GM18499 (cell line): Measurements from ENCODE around the gene DMD.
"Not testable (repeated sequence)": the region's sequence is repeated elsewhere in the genome, so short reads cannot be mapped to it uniquely, and the experiment has no call there.

ENCODE experiments used
- ATAC-seq: cut with Tn5 transposase; IDR thresholded peaks from one replicate; pipeline ENCODE4 v1.9.1; 2021; ENCODE audit warnings: moderate number of reproducible peaks; ENCODE audit not compliant: insufficient read depth, unreplicated experiment

Gene DMD

GRCh38 chrX:33211356-33212260 is at the start of gene DMD:
DMD (minus strand) TSS chrX:33211549; CDS start chrX:33211312, 237 bp downstream.
- no peak for ATAC-seq

DNA sequence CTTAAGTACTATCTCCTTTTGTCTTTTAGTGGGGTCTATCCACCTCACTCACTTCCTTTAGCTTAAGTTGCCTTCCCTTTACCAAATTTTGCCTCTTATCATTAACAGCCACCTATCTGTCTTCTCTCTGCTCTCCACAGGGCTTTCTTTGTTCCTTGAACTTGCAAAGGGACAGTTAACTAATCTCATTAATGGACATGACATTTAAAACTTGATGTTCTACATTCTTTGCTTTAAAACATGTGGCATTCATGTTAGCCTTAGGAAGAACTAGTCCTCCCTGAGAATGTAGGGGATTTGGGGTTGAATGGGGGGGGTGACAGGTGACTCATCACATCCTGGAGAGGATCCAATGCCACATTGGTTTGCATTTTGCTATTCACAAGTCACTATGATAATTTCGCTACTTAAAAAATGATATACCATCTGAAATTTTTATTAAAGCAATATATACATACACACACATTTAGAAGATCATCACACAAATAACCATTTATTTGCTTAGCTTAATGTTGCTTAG is 41.0 kb upstream of the DMD start:
- no peak for ATAC-seq

GRCh38 chrX:33218819-33219218 is 7.5 kb upstream of the DMD start:
- no peak for ATAC-seq

GRCh38 chrX:33210156-33210555 is 1.2 kb downstream of the DMD start:
- ATAC-seq = no peak

DNA sequence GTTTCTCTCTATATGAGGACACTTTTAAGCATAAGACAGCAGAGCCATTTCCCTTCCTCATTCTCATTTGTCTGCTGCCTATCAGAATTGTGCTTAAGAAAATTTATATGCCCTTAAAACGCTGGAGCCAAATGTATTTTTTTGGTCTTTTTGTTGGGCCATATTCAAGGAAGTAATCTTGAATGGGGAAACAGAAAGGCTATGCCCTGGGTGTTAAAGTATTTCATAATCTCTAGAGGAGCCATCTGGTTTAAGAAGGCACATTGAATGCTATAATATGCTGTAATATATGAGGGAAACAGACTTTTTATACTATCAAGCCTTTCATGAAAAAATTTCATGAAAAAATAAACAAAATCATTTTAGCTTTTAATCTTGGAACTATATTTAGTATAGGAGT is 4.3 kb downstream of the DMD start:
- no peak for ATAC-seq

- ATAC-seq = no peak
Observed at GRCh38 chrX:33205321-33205720, 6.0 kb downstream of the DMD start.

DNA sequence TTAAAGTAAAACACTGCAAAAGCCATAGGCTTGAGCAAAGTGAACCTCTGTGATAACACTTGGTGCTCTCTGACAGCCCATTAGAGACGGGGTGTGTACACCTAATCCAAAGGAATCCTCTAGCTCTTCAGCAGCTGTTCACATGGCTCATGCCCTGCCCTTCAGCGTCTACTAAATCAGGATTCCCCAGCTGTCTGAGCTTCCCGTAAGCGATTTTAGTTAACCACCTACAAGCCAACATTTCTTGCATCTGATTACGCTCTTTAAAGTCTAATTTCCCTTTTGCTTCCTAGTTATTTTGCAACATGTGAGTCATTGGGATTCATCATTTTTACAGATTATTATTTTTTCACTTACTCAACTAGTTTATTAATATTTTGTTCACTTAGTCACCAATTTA is 6.5 kb downstream of the DMD start:
- no peak for ATAC-seq

- ATAC-seq = no peak
Observed at GRCh38 chrX:33198561-33199279, 12.6 kb downstream of the DMD start.

- no peak for ATAC-seq
Observed at GRCh38 chrX:33195698-33196097, 15.7 kb downstream of the DMD start.

DNA sequence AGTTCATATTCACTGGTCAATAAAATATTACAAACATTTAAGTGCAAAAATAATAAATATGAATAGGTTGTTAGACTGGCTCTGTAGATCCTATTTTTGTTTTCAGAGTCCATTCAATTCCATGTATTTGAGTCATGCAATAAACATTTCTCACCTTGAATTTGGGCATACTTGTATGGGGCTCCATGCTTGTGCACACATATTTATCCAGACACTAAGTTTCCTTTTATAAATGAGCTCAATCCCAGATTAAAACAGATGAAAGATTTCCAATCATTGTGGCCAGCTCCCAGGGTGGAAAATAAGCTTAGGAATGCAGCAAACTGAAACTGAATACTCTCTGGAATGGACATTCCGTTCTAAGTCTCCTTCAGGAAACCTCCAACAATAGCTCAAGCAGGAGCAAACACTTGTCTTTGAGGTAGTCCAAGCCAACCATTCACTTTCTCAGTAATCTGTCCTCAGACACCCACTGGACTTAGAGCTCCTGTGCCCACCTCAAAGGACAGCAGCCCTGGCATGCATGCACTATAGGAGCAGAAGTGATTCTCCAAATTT is 16.4 kb downstream of the DMD start:
- no peak for ATAC-seq

DNA sequence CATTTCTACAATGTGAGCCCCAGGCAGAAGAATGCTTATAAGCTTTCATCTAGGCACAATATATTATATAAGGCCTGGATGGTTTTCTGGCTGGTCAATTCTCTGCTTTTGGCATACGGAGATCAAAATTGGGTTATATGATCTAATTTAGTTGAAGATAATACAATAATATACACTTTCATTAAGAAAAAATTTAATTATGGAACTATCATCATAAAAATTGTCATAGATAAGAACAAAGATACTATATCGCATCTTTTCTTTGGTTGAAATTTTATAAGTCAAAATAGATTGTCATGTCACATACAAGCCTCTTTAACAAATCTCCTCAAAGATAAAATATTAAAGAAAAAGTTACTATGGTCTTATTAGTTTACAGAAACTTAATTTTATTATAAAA is 17.1 kb downstream of the DMD start:
- no peak for ATAC-seq

DNA sequence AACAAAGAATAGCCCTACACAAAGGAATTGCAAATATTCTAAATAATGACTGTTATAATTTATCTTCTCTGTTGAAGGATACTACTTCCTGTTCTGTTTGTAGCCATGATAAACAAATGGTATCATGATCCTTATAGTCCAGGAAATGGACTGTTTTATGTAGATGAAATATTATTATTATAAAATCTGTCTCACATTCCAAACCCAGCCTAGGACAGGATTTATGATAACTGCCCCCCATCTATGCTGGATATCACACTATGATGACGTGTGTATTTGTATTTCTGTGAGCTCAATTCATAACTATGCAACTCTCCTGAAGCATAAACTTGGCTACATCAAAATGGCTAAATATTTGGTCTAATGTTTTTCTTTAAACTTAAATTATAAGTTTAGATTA is 21.3 kb downstream of the DMD start:
- no peak for ATAC-seq

- ATAC-seq = no peak
Observed at GRCh38 chrX:33188881-33189280, 22.5 kb downstream of the DMD start.

DNA sequence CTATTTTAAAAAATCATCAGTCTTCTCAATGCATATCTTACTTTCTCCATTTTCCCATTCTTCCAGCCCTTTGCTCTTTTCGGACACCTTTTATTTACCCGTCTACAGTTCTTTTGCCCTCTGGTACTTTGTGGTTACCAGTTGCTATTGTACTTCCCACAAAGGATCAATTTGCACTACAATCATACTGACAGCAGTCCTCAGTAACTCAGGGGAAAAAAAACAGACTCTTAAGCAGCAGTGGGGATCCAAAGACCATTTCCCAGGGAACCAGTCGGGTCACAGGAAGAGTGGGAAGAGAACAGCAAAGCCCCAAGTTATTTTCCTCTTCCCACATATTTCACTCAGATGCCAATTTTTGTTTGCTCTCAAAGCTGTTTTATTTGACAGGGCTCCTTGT is 23.1 kb downstream of the DMD start:
- no peak for ATAC-seq

- not testable (repeated sequence) for ATAC-seq
Observed at GRCh38 chrX:33184803-33185202, 26.5 kb downstream of the DMD start.

- ATAC-seq = no peak
Observed at GRCh38 chrX:33183361-33183760, 28.0 kb downstream of the DMD start.

DNA sequence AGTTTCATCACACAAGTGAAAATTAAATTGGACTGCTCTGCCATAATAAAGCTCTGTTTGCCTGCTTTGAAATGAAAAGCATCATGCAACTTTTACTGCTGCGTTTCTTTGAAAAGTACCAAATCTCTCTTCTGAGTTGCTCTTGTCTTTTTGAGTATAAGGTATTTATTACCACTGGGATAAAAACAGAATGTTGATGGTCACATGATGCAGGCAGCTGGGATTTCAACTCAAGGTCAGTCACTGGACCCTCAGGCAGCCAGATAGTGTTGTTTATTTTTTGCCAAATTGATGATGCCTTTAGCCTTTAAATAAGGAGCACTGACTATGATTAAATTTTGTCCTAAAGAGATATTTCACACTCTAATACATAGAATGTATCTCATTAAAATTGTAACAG is 32.7 kb downstream of the DMD start:
- no peak for ATAC-seq

GRCh38 chrX:33178218-33178617 is 33.1 kb downstream of the DMD start:
- ATAC-seq = no peak

GRCh38 chrX:33175201-33175600 is 36.1 kb downstream of the DMD start:
- ATAC-seq = no peak

DNA sequence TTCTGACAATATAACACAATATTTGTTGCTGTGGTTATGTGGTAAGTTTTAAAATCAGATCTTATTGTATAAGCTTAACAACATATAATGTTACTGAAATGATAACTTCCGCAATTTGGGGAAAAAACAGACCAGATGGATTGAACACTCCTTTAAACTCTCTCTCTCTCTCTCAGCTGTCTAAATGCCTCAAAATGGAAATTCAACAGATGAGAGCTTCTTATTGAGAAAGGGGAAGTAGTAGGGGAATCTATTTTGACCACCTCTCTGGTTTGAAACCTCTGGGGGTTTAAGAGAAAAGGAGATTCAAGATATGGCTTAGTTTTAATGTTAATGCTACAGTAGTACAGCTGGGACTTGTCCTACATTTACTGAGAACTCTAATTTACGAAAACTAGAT is 40.3 kb downstream of the DMD start:
- no peak for ATAC-seq

DNA sequence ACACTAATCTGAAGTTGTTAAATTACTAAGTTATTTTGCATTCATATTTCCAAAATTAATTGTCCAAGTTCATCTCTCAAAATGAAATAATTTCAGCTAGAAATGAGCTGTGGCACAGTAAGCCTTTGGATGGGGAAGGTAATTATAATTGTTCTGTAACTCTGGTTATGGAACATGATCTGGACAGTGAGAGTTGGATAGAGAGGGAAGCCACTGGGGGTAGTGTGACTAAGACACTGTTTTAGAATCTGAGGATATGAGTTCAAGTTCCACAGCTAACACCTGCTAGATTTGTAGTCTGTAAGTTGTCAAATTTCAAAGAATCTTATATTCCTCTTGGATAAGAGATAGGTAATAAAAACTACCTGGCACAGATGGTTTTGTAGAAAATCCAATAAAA is 49.5 kb downstream of the DMD start:
- ATAC-seq = no peak
